K562 (cell line): ENCODE data around the gene TIMM17A. TPM values are rescaled to one million over a fixed set of nuclear protein-coding genes. Genes with fewer than 3 reads are reported as not detected.

ENCODE experiments used
- ARID2 ChIP-seq: fragments of 450-650 bp; IDR thresholded peaks from 2 replicates; pipeline ENCODE4 v1.6.1; 2017; ENCODE audit warnings: antibody characterized with exemption, mild to moderate bottlenecking
- CBFA2T2 ChIP-seq: fragments of 450-650 bp; conservative IDR thresholded peaks from 2 replicates; pipeline ENCODE4 v1.6.1; 2017; ENCODE audit warnings: mild to moderate bottlenecking
- CBX8 ChIP-seq: fragments of 200-600 bp; sonication (generic); IDR thresholded peaks from 2 replicates; pipeline ENCODE4 v1.6.1; 2012; ENCODE audit warnings: borderline replicate concordance, mixed run types, low read depth, mild to moderate bottlenecking, moderate library complexity, mixed read lengths, low read length, control low read depth, inconsistent platforms; ENCODE audit not compliant: poor library complexity, severe bottlenecking; ENCODE audit errors: extremely low read depth
- CREB1 ChIP-seq, 2 experiments: sonication (generic) in 1 of 2; formaldehyde crosslinking in 1 of 2; IDR thresholded peaks; 2 replicates each; pipeline versions ENCODE4 v1.6.1 to v1.8.0; 2012 to 2022; ENCODE audit warnings: inconsistent platforms in 1 of 2, mild to moderate bottlenecking in 1 of 2, missing genetic modification reagents in 1 of 2, moderate library complexity in 1 of 2
- CREM ChIP-seq: IDR thresholded peaks from 2 replicates; pipeline ENCODE4 v1.6.1; 2014; ENCODE audit warnings: antibody characterized with exemption, low read depth
- FOXJ2 ChIP-seq: fragments of 200-800 bp; sonication (Bioruptor generic); IDR thresholded peaks from 2 replicates; pipeline ENCODE4 v1.6.1; 2016; ENCODE audit warnings: missing genetic modification characterization, missing compliant biosample characterization
- HDAC2 ChIP-seq: fragments of 450-650 bp; IDR thresholded peaks from 2 replicates; pipeline ENCODE4 v1.6.1; 2016; ENCODE audit warnings: mild to moderate bottlenecking
- HMG20A ChIP-seq: fragments of 450-650 bp; formaldehyde crosslinking; conservative IDR thresholded peaks from 2 replicates; pipeline ENCODE4 v1.4.0; 2020; ENCODE audit warnings: mild to moderate bottlenecking, mixed read lengths
- HSF4 ChIP-seq: fragments of 250-450 bp; sonication (Bioruptor Pico); IDR thresholded peaks from 2 replicates; pipeline ENCODE4 v2.1.2; 2022; ENCODE audit warnings: mild to moderate bottlenecking, moderate library complexity, borderline replicate concordance
- NEUROD1 ChIP-seq: fragments of 150-350 bp; IDR thresholded peaks from 2 replicates; pipeline ENCODE4 v1.6.1; 2014; ENCODE audit warnings: borderline replicate concordance, low read length, low read depth; ENCODE audit not compliant: partially characterized antibody
- PCBP1 ChIP-seq: fragments of 200-400 bp; formaldehyde crosslinking; IDR thresholded peaks from 2 replicates; pipeline ENCODE4 v1.6.1; 2018; ENCODE audit warnings: mild to moderate bottlenecking, low read depth, low read length; ENCODE audit not compliant: poor library complexity, severe bottlenecking
- PTBP1 ChIP-seq: fragments of 200-400 bp; formaldehyde crosslinking; IDR thresholded peaks from 2 replicates; pipeline ENCODE4 v1.6.1; 2017; ENCODE audit warnings: low read depth, low read length
- SMAD1 ChIP-seq: fragments of 150-350 bp; IDR thresholded peaks from 2 replicates; pipeline ENCODE4 v1.6.1; 2014; ENCODE audit warnings: low read length, low read depth; ENCODE audit not compliant: partially characterized antibody
- ZNF12 ChIP-seq: sonication (generic); formaldehyde crosslinking; IDR thresholded peaks from 2 replicates; pipeline ENCODE4 v1.4.0; 2020; ENCODE audit warnings: mild to moderate bottlenecking, missing genetic modification reagents
- ZNF584 ChIP-seq: fragments of 200-800 bp; sonication (Bioruptor generic); IDR thresholded peaks from 2 replicates; pipeline ENCODE4 v1.6.1; 2016; ENCODE audit warnings: low read depth, mild to moderate bottlenecking, missing genetic modification characterization, missing compliant biosample characterization
- ZNF696 ChIP-seq: fragments of 250-450 bp; sonication (Bioruptor Pico); conservative IDR thresholded peaks from 2 replicates; pipeline ENCODE4 v1.4.0; 2020; ENCODE audit warnings: mild to moderate bottlenecking, moderate library complexity
- ZNF785 ChIP-seq: fragments of 250-450 bp; sonication (Bioruptor Pico); IDR thresholded peaks from 2 replicates; pipeline ENCODE4 v1.4.0; 2020; ENCODE audit warnings: mild to moderate bottlenecking
- polyA plus RNA-seq, 8 experiments: library from polyadenylated mRNA; depleted of rRNA in 4 of 8; stranded (reverse) in 5 of 8; unstranded in 3 of 8; fragments of >200 nt; fragmentation: Nextera tagmentation in 2 of 8; fragmentation: Illumina TruSeq in 1 of 8; extraction: Ambion mirVana in 2 of 8; extraction: Trizol in 1 of 8; gene quantifications; 2 replicates each; pipeline versions ENCODE4 v1.2.1 to v1.2.3, GENCODE V29; 2011 to 2014; ENCODE audit warnings: inconsistent platforms in 1 of 8, missing spikeins in 1 of 8
- total RNA-seq, 7 experiments: library from RNA; depleted of rRNA in 6 of 7; stranded (reverse); fragments of >200 nt in 6 of 7; fragmentation: Illumina TruSeq in 2 of 7; extraction: Trizol in 2 of 7; gene quantifications; 2 replicates each; pipeline versions ENCODE4 v1.2.1 to v1.2.3, GENCODE V29; 2011 to 2021; ENCODE audit warnings: low replicate concordance in 1 of 7
- TF ChIP-seq, protein P1 (sequence below): fragments of 450-650 bp; IDR thresholded peaks from 2 replicates; pipeline ENCODE4 v1.6.1; 2016
- TF ChIP-seq, protein P2 (sequence below), 2 experiments: fragments of 450-650 bp; formaldehyde crosslinking in 1 of 2; IDR thresholded peaks; 2 replicates each; pipeline versions ENCODE4 v1.4.0 to v1.6.1; 2014 to 2020; ENCODE audit warnings: mild to moderate bottlenecking in 2 of 2, borderline replicate concordance in 1 of 2, low read depth in 1 of 2

TIMM17A gene
- total and polyA plus RNA-seq, 9 of the 15 experiments (the other 6 are each of a cell fraction or from before 2014, with no cell fraction given) = 116 to 744 (median 180) TPM

DNA sequence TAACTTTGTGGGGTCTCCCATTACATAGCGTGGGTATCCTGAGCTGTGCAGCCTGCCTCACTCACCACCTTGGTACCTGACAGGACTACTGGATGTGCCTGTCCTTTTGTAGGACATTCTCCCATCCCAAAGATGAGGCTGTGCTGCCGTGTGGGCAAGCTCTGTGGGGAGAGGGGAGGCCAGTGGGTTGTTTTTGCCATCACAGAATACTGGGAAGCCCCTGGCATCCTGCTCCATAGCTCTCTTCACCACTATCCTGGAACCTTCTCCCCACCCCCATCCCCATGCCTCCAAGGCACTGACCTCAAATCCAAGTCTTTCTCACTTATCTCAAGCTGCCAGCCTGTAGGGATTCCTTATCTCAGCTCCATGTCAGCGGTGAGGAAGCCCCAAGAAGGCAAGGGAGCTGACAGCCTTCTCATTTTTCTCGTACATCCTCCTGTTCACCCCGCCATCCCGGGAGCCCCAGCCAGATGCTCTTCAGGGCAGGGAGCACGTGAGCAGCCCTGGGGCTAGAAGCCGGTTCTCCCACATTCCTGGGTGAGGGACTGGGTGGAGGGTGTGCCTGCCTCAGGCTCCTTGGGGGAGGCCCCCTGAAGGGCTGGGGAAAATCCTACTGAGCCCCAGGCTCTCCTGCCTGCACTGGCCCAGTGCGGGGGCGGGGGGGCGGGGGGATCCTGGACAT is 52.6 kb downstream of the TIMM17A start (continued):
- peak; percentile 74; the same call in 1 of the 2 replicates for TF ChIP-seq HMG20A (CRISPR knock-in tag)
- peak; percentile 91 for TF ChIP-seq CBFA2T2
- peak; percentile 84; the same call in 1 of the 2 replicates for TF ChIP-seq ZNF584 (CRISPR knock-in tag)
- TF ChIP-seq ZNF696 (CRISPR knock-in tag) = no peak
- peak; percentile 30 for TF ChIP-seq NEUROD1
- no peak for TF ChIP-seq ZNF785 (CRISPR knock-in tag)
- TF ChIP-seq CBX8 = no peak
- TF ChIP-seq SMAD1 = no peak
- TF ChIP-seq HDAC2 = peak; percentile 96
- TF ChIP-seq, protein P1, sequence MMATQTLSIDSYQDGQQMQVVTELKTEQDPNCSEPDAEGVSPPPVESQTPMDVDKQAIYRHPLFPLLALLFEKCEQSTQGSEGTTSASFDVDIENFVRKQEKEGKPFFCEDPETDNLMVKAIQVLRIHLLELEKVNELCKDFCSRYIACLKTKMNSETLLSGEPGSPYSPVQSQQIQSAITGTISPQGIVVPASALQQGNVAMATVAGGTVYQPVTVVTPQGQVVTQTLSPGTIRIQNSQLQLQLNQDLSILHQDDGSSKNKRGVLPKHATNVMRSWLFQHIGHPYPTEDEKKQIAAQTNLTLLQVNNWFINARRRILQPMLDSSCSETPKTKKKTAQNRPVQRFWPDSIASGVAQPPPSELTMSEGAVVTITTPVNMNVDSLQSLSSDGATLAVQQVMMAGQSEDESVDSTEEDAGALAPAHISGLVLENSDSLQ = peak; percentile 78
- TF ChIP-seq ARID2 = no peak
- TF ChIP-seq CREB1 (IDR thresholded peaks at IDR 0.05) = no peak
- TF ChIP-seq CREB1 (CRISPR knock-in tag; IDR thresholded peaks at IDR 0.05) = no peak
- TF ChIP-seq CREM = peak; percentile 54
- no peak for TF ChIP-seq PCBP1
- TF ChIP-seq, protein P2, sequence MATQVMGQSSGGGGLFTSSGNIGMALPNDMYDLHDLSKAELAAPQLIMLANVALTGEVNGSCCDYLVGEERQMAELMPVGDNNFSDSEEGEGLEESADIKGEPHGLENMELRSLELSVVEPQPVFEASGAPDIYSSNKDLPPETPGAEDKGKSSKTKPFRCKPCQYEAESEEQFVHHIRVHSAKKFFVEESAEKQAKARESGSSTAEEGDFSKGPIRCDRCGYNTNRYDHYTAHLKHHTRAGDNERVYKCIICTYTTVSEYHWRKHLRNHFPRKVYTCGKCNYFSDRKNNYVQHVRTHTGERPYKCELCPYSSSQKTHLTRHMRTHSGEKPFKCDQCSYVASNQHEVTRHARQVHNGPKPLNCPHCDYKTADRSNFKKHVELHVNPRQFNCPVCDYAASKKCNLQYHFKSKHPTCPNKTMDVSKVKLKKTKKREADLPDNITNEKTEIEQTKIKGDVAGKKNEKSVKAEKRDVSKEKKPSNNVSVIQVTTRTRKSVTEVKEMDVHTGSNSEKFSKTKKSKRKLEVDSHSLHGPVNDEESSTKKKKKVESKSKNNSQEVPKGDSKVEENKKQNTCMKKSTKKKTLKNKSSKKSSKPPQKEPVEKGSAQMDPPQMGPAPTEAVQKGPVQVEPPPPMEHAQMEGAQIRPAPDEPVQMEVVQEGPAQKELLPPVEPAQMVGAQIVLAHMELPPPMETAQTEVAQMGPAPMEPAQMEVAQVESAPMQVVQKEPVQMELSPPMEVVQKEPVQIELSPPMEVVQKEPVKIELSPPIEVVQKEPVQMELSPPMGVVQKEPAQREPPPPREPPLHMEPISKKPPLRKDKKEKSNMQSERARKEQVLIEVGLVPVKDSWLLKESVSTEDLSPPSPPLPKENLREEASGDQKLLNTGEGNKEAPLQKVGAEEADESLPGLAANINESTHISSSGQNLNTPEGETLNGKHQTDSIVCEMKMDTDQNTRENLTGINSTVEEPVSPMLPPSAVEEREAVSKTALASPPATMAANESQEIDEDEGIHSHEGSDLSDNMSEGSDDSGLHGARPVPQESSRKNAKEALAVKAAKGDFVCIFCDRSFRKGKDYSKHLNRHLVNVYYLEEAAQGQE (IDR thresholded peaks at IDR 0.05; ENCODE audit: borderline replicate concordance) = peak; percentile 14; the same call in 1 of the 2 replicates
- TF ChIP-seq, protein P2 (CRISPR knock-in tag; IDR thresholded peaks at IDR 0.05; ENCODE audit: low read depth) = no peak
- TF ChIP-seq FOXJ2 (tag) = peak; percentile 22; the same call in 1 of the 2 replicates
- no peak for TF ChIP-seq ZNF12 (CRISPR knock-in tag)
- no peak for TF ChIP-seq PTBP1
- no peak for TF ChIP-seq HSF4 (CRISPR knock-in tag)
